HG03103 (cell line): ENCODE data around the gene TIGD1.
"Not testable (repeated sequence)": the region's sequence is repeated elsewhere in the genome, so short reads cannot be mapped to it uniquely, and the experiment has no call there.

Experiments
- ATAC-seq: cut with Tn5 transposase; IDR thresholded peaks from one replicate; pipeline ENCODE4 v1.9.1; 2021; ENCODE audit warnings: low read depth; ENCODE audit not compliant: unreplicated experiment

TIGD1 gene

DNA sequence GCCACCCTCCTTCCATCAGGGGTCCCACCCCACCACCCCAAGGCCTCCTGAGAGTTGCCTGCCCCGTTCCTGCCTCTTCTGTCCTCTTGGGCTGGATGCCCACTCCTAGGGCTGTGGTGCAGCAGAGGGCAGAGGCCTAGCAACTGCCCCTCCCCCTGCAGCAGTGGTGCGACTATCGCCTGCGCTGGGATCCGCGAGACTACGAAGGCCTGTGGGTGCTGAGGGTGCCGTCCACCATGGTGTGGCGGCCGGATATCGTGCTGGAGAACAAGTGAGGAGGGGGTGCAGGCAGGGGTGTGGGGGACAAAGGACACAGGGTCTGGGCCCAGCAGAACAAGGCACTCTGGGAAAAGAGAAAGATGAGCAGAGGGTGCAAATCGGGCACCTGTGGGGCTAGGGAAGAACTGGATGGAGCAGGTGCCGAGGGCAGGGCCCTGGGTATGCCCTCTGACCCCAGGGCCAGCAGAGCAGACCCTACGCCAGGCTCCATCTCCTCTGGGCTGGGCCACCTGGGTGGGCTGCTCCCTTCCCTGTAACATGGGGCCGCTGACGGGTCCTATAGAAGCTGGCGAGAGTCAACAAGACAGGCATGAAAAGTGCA, 9.8 kb downstream of the TIGD1 start:
- ATAC-seq, result no peak

DNA sequence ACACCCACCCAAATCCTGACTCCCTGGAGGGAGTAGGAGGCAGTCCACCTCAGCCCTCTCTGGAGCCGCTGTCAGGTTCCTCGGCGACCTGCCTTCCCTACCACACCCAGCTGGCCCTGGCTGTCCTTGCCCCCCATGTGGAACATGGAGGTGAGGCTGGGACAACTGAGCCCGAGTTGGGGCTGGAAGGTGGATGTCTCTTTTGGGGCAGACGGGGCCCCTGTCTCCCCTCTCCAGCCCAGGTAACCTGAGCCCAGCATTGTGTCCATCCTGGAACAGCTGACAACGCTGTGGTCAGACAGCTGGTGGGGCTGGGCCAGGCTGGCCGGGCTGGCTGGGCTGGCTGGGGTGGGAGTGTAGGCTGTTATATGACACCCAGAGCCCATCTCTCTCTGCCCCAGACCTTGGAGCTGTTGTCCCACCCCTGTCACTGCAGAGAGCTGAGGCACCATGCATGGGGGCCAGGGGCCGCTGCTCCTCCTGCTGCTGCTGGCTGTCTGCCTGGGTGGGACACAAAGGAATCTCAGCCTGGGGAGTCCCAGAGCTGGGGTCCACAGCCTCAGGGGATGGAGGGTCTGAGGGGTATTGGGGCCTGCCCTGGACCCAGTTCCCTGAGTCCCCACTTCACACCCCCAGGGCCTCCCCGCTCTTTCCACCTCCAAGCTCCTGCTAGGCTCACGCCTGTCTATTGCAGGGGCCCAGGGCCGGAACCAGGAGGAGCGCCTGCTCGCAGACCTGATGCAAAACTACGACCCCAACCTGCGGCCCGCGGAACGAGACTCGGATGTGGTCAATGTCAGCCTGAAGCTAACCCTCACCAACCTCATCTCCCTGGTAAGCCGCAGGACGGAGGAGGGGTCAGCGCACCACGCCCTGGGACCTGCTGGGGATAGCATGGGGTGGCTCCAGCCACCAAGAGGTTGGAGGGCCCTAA, 10.8 kb downstream of the TIGD1 start, which contains the start of gene CHRNG:
TSS of gene CHRNG (plus strand) at position 395 of the 934 bp plus-strand sequence. CDS start at position 451, 56 bp downstream.
- no peak for ATAC-seq

- ATAC-seq, result no peak
Measured at GRCh38 chr2:232538671-232539070, 11.7 kb downstream of the TIGD1 start.

DNA sequence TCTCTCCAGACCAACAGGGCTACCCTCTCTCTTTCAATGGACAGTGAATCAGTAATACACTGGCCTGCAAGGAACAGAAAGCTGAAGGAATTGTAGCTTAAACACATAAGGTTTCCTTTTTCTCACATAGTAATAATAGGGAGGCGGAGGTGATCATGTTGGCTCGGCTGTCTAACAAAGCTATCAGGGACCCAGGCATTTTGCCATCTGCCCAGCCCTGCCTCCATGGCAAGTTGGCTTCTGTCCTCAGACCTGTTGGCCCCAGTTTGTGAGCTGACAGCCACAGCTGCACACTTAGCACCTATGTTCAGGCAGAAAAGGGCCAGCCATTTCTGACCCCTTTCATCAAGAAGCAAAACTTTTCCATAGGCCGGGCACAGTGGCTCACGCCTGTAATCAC, 12.9 kb downstream of the TIGD1 start:
- no peak for ATAC-seq

DNA sequence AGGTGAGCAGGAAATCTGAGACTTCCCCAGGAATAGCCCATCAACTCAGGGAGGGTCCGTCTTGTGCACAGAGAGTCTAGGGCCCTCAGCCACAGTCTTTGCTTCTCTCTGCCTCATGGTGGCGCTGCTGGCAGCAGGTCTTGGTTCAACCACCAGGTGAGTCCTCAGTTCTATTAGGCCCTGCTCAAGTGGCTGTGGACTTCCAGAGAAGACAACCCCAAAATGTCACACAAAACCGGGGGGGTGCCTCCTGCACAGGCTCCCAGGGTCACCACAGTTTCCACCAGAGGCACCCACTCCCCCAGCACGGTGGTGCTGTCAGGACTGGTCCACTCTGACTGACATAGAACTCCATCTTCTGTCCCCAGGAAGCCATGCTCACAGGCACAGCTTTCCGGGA, 13.3 kb downstream of the TIGD1 start:
- ATAC-seq, result no peak

- no peak for ATAC-seq
Measured at GRCh38 chr2:232535761-232536530, 14.4 kb downstream of the TIGD1 start.

GRCh38 chr2:232534940-232535651, 15.3 kb downstream of the TIGD1 start:
- no peak for ATAC-seq

- ATAC-seq, result no peak
Measured at GRCh38 chr2:232533944-232534710, 16.2 kb downstream of the TIGD1 start.

GRCh38 chr2:232532821-232533220, 17.5 kb downstream of the TIGD1 start:
- not testable (repeated sequence) for ATAC-seq

DNA sequence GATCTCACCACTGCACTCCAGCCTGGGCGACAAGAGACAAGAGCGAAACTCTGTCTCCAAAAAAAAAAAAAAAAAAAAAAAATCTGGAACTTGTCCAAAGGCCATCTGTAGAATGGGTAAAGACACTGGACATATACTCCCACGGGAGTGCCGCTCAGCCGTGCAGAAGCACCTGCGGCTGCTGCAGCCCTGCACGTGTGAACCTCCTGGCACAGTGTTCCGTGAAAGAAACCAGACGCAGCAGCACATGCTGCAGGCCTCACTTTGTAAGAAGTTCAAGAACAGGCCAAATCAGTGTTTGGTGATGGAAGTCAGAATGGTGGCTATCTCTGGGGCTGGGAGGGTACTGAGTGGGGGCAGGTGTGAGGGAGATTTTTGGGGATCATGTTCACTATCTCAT, 17.9 kb downstream of the TIGD1 start:
- ATAC-seq, result no peak

GRCh38 chr2:232530626-232531260, 19.6 kb downstream of the TIGD1 start:
- ATAC-seq, result no peak

DNA sequence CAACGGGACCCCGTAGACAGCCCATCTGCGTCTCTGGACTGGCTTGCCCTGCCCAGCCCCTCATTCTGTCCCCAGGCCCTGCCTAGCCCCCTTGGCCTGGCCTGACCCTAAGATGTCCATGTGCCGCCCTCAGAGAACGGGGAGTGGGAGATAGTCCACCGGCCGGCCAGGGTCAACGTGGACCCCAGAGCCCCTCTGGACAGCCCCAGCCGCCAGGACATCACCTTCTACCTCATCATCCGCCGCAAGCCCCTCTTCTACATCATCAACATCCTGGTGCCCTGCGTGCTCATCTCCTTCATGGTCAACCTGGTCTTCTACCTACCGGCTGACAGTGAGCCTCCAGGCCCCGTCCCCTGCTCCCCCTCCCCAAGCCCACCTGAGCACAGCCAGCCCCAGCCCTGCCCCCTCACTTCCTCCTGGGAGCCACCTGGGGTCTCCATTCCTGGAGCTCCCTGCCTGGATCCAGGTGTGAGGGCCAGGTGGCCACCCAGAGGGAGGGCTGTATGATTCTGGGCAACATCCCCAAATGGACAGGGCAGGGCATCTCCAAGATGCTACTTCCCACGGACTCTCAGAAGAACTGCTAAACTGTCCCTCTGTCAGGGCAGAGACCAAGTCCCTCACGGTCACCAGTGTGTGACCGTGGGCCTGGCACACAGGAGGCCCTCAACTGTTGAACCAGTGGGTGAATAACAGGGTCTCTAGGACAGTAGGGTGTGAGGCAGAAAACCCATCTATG, 20.4 kb downstream of the TIGD1 start:
- no peak for ATAC-seq

DNA sequence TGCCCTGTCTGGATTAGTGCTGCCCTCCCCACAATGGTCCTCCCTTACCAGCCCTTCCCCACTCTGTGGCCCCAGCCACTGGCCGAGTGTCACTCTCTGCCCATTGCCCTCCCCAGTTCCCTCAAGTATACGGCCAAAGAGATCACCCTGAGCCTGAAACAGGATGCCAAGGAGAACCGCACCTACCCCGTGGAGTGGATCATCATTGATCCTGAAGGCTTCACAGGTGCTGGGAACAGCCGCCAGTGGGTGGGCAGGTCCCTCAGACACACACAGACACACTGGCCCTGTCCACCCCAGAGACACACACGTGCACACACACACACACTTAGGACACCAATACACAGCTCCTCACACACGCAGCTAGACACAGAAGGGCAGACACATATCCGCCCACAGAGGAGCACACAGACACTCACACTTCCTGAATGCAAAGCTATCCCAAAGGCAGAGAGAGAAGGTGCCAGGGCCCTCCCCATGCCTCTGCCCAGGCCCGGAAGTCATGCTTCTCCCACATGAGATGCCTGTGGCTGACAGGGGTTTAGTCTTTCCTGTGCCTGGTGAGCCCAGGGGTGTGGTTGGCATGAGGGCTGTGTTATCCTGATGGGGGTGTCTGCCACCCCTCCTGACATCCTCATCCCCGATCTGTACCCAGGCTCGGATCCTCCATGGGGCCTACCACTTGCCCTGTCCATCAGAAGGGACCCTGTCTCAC, 21.5 kb downstream of the TIGD1 start:
- no peak for ATAC-seq

GRCh38 chr2:232527905-232528470, 22.4 kb downstream of the TIGD1 start:
- no peak for ATAC-seq

DNA sequence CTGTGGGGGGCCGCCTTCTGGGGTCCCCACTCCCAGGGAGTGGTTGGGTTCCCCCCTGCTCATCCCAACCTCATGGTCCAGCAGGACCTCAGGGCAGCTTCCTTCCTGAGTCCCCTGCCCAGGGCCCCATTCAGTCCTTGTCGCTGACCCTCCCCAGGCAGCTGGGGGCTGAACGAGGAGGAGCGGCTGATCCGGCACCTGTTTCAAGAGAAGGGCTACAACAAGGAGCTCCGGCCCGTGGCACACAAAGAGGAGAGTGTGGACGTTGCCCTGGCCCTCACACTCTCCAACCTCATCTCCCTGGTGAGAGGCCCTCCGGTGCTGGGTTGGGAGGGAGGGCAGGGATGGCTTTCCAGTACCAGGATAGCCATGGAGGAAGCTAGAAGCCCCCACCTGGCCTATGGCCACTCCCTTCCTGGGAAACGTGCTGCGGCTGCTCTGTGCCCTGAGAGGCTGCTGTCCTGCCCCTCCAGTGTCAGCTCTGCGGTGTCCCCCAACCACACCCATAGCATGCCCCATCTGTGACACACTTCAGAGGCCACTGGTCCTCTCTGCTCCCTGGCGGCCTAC, 23.9 kb downstream of the TIGD1 start:
- no peak for ATAC-seq

DNA sequence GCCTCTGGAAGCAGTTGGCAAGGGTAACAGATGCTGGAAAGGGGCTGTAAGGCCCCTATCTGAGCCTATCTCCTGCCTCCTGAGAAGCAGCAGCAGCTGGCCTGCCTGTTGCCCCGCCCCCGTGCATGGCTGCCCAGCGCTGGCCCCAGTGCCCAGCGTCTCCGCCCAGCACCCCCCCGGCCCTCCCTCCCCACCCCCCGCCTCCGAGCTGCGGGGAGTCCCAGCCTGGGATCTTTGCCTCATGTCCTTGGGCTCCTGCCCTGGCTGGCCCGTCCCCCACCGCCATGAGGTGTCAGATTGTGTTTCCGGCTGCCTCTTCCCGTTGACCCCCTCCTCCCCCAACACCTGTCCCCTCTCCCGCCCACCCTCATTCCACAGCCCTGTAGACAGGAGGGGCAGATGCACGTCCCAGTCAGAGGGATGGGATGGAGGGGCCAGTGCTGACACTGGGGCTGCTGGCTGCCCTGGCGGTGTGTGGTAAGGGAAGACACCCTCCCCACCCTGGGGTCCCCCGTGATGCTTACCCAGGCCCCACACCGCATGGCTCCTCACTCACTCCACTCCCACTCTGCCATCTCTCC, 24.5 kb downstream of the TIGD1 start, which contains the start of gene CHRND:
TSS of gene CHRND (plus strand) at position 370 of the 581 bp plus-strand sequence. CDS start at position 426, 56 bp downstream.
- ATAC-seq, result no peak

DNA sequence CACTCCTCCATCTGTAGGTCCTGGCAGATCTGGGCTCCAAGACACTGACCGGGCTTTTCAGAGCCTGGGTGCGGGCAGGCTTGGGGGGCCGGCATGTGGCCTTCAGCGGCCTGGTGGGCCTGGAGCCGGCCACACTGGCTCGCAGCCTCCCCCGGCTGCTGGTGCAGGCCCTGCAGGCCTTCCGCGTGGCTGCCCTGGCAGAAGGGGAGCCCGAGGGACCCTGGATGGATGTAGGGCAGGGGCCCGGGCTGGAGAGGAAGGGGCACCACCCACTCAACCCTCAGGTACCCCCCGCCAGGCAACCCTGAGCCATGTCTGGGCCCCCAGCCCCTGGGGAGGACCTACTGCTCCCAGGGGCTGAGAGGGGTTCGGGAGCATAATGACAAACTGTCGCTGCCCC, 25.2 kb downstream of the TIGD1 start:
- no peak for ATAC-seq
